Amniotic stem cell (primary cell): Measurements from ENCODE around the gene ATP1A2.

ENCODE experiments used
- DNase-seq: peaks from one replicate; lab custom pipeline; 2025; lab: John Stamatoyannopoulos, UW

Gene ATP1A2

DNA sequence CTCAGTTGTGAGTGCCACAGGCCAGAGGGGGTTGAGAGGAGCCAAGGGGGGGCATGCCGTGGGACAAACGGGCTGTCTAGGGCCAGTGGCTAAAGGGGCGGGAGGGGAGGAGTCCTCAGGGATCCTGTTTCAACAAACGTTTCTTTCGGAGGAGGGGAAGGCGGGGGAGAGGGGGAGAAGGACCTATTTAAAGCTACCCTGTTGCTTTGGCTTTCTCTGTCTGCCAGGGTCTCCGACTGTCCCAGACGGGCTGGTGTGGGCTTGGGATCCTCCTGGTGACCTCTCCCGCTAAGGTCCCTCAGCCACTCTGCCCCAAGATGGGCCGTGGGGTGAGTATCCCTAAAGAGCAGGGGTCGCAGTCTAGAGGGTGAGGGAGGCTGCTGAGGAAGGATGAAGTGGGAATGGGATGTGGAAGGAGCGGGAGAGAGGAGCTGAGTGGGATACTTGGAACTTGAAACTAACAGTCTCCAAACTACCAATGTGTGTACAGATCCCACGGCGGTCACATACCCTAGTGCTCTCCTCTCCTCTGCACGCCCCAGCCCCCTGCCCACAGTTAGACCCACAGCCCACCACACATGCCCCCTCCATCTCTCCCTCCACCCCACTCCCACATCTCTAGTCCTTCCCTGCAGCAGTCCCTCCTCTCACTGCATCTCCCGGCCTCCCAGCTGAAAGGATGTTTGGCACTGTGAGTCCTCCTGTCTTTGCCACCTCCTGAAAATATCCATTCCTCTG lies at the start of gene ATP1A2:
Gene ATP1A2 (plus strand): TSS at position 215 of the 738 bp plus-strand sequence. CDS start 103 bp downstream, at position 318.
- DNase-seq, result no peak

DNA sequence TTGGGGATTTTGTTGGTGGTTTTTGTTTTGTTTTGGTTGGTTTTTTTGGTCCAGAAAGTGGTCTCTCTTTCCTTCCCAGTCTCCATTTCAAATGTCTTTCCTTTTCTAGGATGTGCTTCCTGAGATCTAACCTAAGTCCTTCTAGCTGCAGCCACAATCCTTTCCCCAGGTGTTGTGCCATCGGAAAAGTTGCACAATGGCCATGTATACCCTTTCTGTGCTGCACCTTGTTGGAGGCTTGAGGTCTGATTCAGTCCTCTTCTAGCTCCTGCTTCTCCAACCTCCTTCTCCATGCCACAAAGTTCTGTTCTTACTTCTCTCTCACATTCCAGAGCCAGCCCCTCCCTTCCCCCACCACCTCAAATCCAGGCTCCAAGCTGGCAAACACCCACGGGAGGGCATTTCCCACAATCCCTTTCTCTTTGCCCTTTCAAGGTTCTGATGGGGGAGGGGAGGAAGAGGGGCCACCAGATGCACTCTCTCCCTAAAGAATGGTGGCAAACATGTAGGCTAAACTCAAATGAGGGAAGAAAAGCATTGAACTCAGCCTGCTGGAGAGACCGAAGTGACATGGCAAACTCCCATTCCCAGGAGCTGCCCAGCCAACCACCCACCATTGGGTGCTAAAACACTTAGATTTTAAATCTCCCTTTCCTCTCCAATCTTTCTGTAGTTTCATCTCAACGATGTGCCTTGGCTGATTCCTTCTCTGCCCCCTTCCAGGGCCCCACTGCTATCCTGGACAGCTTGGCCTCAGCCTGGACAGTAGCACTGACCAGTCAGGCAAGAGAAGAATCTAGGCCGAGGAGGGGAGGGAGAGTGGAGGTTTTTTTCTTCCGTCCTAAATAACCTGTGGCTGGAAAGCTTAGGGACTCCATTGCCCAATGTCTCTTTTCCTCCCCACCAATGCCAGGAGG lies 48.5 kb upstream of the ATP1A2 start:
- no peak for DNase-seq

DNA sequence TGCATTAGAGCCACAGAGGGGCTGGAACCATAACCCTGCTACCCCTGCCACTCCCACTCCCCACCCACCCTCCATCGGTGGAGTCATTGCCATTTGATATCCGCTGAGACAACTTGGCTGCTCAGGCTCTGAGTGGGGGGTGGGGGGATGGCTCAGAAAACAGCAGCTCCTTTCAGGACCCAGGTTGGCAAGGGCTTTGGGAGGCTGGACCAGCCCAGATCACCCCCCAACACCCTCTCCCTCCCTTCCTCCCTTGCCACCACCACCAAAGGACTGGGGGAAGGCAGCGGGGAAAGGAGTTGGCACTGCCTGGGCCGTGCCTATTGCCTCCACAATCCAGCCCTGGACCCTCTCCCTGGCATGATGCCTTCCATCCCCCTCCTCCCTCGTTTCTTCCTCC lies 47.3 kb upstream of the ATP1A2 start:
- no peak for DNase-seq

GRCh38 chr1:160069460-160070231 lies 45.9 kb upstream of the ATP1A2 start, which contains the start of gene KCNJ10:
Gene KCNJ10, minus strand, starts transcription at chr1:160070160. Its CDS starts 27,628 bp downstream, at chr1:160042532.
- DNase-seq, result no peak

DNA sequence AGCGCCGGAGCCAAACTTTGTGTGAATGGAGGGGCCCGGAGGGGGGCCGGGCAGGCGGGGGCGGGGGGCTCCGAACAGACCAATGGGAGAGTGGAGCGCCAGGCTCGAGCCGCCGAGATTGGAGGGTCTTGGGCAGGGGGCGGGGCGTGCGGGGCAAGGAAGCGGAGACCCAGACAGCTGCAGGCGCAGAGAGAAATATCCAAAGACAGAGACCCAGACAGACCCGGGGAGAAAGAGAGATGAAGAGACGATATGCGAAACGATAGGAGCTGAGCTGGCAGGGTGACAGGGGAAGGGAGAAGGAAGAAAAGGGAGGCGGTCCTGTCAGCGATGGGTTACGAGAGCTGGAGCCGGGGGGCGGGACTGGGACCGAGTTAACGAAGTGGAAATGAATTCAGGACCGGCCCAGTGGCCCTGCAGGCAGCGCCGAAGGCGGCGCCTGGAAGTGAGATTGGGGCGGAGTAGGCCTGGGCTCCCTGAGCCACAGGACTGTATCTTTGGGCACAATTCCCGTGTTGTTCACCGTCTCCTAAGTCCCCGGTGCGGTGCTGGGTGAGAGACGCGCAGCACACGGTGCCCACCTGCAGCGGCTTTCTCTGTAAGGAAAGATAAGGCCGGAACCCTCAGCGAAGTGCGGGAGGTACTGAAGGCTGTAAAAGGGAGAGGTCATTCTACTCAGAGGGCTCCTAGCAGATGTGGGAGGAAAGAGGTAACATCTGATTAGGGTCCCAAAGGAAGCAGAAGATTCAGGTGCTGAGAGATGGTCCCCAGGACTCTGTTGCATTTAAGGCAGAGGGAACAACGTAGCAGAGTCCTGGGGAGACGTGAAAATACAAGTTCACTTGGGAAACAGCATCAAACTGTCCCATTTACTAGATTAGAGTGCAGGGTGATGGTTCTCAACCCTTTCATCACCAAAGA lies 45.1 kb upstream of the ATP1A2 start:
- no peak for DNase-seq

DNA sequence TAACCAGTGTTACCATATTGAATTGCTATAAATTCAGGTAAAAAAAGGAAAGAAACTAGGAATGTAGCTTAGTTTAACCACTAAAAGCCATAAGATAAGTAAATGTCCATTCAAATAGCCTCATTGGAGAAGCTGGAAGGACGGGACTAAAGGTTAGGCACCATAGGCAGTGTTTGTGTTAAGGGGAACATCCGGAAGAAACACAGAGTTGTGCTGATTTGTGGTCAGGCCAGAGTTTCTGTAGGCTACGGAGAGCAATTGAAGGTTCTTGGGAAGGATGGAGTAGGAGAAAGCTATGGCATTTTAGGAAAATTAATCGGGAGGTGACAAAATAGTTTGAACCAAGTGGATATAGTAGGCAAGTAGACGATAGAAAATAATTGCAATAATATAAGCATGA lies 44.3 kb upstream of the ATP1A2 start:
- no peak for DNase-seq

DNA sequence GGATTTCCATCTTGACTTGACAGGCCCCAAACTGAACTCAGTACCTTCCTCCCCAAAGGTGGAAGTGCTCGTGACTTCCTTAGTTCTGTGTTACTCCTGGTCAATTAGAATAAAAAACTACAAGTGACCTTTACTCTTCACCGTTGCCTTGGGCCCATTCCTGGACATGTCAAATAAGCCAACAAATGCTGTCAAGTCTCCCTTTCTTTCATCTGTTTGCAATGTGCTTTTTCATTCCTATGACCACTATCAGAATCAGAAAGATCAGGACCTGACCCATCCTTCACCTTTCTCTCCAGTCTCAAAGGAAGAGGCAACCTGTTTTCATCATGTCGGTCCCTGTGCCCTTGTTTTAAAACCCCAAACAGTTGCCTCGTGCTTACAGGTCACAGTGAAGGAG lies 40.7 kb upstream of the ATP1A2 start:
- no peak for DNase-seq

- no peak for DNase-seq
Observed at GRCh38 chr1:160075836-160076235, 39.7 kb upstream of the ATP1A2 start.

GRCh38 chr1:160076295-160076694 lies 39.3 kb upstream of the ATP1A2 start:
- no peak for DNase-seq

GRCh38 chr1:160077486-160077885 lies 38.1 kb upstream of the ATP1A2 start:
- DNase-seq, result no peak

GRCh38 chr1:160078512-160079195 lies 36.9 kb upstream of the ATP1A2 start:
- no peak for DNase-seq

DNA sequence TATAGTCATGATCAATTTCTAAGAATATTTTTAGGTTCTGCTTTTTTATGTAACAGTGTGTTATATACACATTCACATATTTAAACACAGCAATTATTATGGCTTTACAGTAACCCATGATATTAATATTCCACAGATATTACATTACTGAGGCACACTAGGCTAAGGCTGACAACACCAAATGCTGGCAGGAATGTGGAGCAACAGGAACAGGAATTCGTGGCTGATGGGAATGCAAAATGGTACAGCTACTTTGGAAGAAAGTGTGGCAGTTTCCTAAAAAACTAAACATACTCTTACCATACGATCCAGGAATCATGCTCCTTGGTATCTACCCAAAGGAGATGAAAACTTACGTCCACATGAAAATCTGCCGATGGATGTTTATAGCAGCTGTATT lies 36.1 kb upstream of the ATP1A2 start:
- no peak for DNase-seq

GRCh38 chr1:160080381-160081100 lies 35.0 kb upstream of the ATP1A2 start:
- no peak for DNase-seq

DNA sequence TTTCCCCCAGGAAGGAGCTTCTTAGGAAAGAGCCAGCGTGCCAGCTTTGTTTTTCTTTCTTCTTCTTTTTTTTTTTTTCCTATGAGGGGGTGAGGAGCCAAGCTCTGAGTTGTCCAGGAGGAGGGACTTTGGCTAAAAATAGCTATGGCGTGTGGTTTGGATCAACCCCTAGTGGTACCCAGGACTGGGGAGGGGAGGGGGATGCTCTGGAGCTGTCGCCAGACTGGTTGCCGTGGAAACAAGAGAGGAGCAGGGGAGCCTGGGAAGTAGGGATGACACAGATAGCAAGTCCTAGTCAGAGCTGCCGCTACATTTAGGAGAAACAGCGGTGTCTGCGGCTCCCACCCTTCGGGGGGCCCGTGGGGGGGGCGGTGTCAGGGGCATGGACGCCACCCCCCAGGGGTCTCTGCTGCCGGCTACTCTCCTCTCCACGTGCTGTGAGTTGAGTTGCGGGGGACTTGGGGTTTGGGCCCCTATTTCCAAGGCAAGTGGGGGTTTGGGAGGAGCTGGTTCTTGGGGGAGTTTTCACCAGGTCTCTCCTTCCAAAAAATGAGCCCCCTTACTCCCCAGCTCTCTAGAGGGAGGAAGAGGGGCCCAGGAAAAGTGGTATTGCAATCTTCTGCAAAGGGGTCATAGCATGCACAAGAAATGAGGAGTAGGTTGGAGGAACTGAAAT lies 34.2 kb upstream of the ATP1A2 start, which contains the start of gene KCNJ9:
Gene KCNJ9 (plus strand): TSS at position 278 of the 676 bp plus-strand sequence. CDS start 2,493 bp downstream, outside the sequence.
- DNase-seq, result no peak

DNA sequence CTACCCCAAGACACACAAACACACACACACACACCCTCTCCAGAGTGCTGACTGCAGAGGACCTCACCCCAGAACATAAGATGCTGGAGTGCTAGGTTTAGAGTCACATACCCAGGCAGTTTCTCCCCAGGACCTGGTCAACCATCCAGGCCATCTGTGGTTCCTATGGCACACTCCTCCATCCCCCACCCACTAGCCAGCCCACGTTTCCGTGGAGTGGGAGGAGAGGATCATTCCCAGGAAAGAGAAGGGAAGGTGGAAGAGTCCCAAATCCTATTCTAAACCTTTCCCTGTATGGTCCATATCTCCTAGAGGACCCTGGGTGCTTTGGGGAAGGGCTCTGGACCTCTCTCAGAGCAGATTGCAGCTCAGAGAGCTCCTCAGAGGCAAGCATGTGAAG lies 33.1 kb upstream of the ATP1A2 start:
- no peak for DNase-seq

GRCh38 chr1:160082926-160083325 lies 32.6 kb upstream of the ATP1A2 start:
- DNase-seq, result no peak

DNA sequence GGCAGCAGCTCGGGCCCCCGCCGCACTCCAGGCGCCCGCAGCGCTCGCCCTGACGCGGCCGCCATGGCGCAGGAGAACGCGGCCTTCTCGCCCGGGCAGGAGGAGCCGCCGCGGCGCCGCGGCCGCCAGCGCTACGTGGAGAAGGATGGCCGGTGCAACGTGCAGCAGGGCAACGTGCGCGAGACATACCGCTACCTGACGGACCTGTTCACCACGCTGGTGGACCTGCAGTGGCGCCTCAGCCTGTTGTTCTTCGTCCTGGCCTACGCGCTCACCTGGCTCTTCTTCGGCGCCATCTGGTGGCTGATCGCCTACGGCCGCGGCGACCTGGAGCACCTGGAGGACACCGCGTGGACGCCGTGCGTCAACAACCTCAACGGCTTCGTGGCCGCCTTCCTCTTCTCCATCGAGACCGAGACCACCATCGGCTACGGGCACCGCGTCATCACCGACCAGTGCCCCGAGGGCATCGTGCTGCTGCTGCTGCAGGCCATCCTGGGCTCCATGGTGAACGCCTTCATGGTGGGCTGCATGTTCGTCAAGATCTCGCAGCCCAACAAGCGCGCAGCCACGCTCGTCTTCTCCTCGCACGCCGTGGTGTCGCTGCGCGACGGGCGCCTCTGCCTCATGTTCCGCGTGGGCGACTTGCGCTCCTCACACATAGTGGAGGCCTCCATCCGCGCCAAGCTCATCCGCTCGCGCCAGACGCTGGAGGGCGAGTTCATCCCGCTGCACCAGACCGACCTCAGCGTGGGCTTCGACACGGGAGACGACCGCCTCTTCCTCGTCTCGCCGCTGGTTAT lies 31.4 kb upstream of the ATP1A2 start:
- no peak for DNase-seq

GRCh38 chr1:160084771-160085321 lies 30.7 kb upstream of the ATP1A2 start:
- DNase-seq, result no peak
